IMR-90 (cell line): ENCODE measurements around the gene TPM2. TPM values are rescaled to one million over a fixed set of nuclear protein-coding genes. Genes with fewer than 3 reads are reported as not detected.
A peak's percentile ranks its signal among the peaks of the same experiment; 100 is the strongest.

Experiments
- ATAC-seq: fragments of 200-7000 bp; cut with Tn5 transposase; 2 replicates; pipeline ENCODE4 v1.9.1; 2020; ENCODE audit warnings: low read depth, mild to moderate bottlenecking, moderate library complexity
- BruUV-seq: library from RNA; stranded (reverse); fragments of 400-500 nt; replicated peaks from 2 replicates; lab custom pipeline; 2021; lab: Mats Ljungman, UMichigan
- CTCF ChIA-PET: fragments of 300-600 bp; formaldehyde crosslinking; extraction: SDS; loops from one replicate; lab custom pipeline; 2021; ENCODE audit warnings: antibody characterized with exemption; lab: Yijun Ruan, JAX
- POLR2A ChIA-PET: fragments of 300-600 bp; sonication (Branson Sonifier 250); formaldehyde crosslinking; loops from one replicate; lab custom pipeline; 2022; ENCODE audit warnings: antibody characterized with exemption; ENCODE audit not compliant: unreplicated experiment; lab: Charles Lee
- DNase-seq: peaks from one replicate; pipeline ENCODE4 v3.0.0; 2013
- H2AFZ ChIP-seq: replicated peaks from 2 replicates; pipeline ENCODE3; 2013; ENCODE audit warnings: low read length, mild to moderate bottlenecking; ENCODE audit not compliant: poor library complexity
- H2AK5ac ChIP-seq: 2 replicates; pipeline ENCODE4 v1.6.1; 2013; ENCODE audit warnings: low read depth, low read length, inconsistent platforms
- H2AK9ac ChIP-seq: replicated peaks from 2 replicates; pipeline ENCODE3; 2013; ENCODE audit warnings: mild to moderate bottlenecking, low read depth, low read length, moderate library complexity; ENCODE audit not compliant: poor library complexity
- H2BK120ac ChIP-seq: 2 replicates; pipeline ENCODE4 v1.6.1; 2013; ENCODE audit warnings: low read depth, low read length, inconsistent platforms
- H2BK15ac ChIP-seq: 3 replicates; pipeline ENCODE4 v1.6.1; 2013; ENCODE audit warnings: low read depth, low read length, inconsistent platforms
- H2BK20ac ChIP-seq: 2 replicates; pipeline ENCODE4 v1.6.1; 2013; ENCODE audit warnings: low read depth, mild to moderate bottlenecking, inconsistent platforms, low read length, moderate library complexity
- H2BK5ac ChIP-seq: 2 replicates; pipeline ENCODE4 v1.6.1; 2013; ENCODE audit warnings: mild to moderate bottlenecking, low read depth, low read length, inconsistent platforms; ENCODE audit not compliant: poor library complexity, severe bottlenecking
- H3K14ac ChIP-seq: replicated peaks from 2 replicates; pipeline ENCODE4 v1.6.1; 2013; ENCODE audit warnings: low read depth, low read length, inconsistent platforms
- H3K18ac ChIP-seq: 2 replicates; pipeline ENCODE4 v1.6.1; 2013; ENCODE audit warnings: low read depth, low read length, control low read depth
- H3K23ac ChIP-seq: 2 replicates; pipeline ENCODE4 v1.6.1; 2013; ENCODE audit warnings: low read depth, low read length, inconsistent platforms
- H3K27ac ChIP-seq: 2 replicates; pipeline ENCODE4 v1.5.1; 2013; ENCODE audit warnings: mild to moderate bottlenecking, control low read depth, low read length; ENCODE audit not compliant: insufficient read depth
- H3K27me3 ChIP-seq: 2 replicates; pipeline ENCODE4 v1.6.1; 2013; ENCODE audit warnings: low read length; ENCODE audit not compliant: control insufficient read depth, insufficient read depth
- H3K36me3 ChIP-seq: 2 replicates; pipeline ENCODE4 v1.6.1; 2013; ENCODE audit warnings: low read length, mixed read lengths; ENCODE audit not compliant: control insufficient read depth, insufficient read depth
- H3K4ac ChIP-seq: 2 replicates; pipeline ENCODE4 v1.6.1; 2013; ENCODE audit warnings: low read depth, low read length, inconsistent platforms
- H3K4me1 ChIP-seq: 2 replicates; pipeline ENCODE4 v1.6.1; 2013; ENCODE audit warnings: low read length, mixed read lengths; ENCODE audit not compliant: control insufficient read depth, insufficient read depth
- H3K4me2 ChIP-seq: 2 replicates; pipeline ENCODE4 v1.6.1; 2013; ENCODE audit warnings: low read depth, mild to moderate bottlenecking, control low read depth, low read length, moderate library complexity
- H3K4me3 ChIP-seq: 2 replicates; pipeline ENCODE4 v1.5.1; 2013; ENCODE audit warnings: low read depth, mild to moderate bottlenecking, control low read depth, low read length, moderate library complexity; ENCODE audit not compliant: insufficient read depth
- H3K56ac ChIP-seq: 2 replicates; pipeline ENCODE4 v1.6.1; 2013; ENCODE audit warnings: low read length, inconsistent platforms; ENCODE audit not compliant: insufficient read depth; ENCODE audit errors: extremely low read depth
- H3K79me1 ChIP-seq, 2 experiments: 2 replicates each; pipeline ENCODE4 v1.6.1; 2013; ENCODE audit warnings: low read length in 2 of 2, inconsistent platforms in 1 of 2, low read depth in 1 of 2
- H3K9ac ChIP-seq: 2 replicates; pipeline ENCODE4 v1.6.1; 2013; ENCODE audit warnings: low read depth, low read length, control low read depth
- H3K9me1 ChIP-seq: 2 replicates; pipeline ENCODE4 v1.6.1; 2013; ENCODE audit warnings: low read length, inconsistent platforms; ENCODE audit not compliant: insufficient read depth
- H3K9me3 ChIP-seq: 2 replicates; pipeline ENCODE4 v1.6.1; 2013; ENCODE audit warnings: low read length; ENCODE audit not compliant: control insufficient read depth, insufficient read depth
- H4K20me1 ChIP-seq: 2 replicates; pipeline ENCODE4 v1.6.1; 2013; ENCODE audit warnings: low read length, inconsistent platforms; ENCODE audit not compliant: insufficient read depth
- H4K5ac ChIP-seq: 2 replicates; pipeline ENCODE4 v1.6.1; 2013; ENCODE audit warnings: mild to moderate bottlenecking, low read depth, low read length, control low read depth
- H4K8ac ChIP-seq, 2 experiments: 2 replicates each; pipeline ENCODE4 v1.6.1; 2013; ENCODE audit warnings: low read depth in 2 of 2, low read length in 2 of 2, control low read depth in 1 of 2, inconsistent platforms in 1 of 2
- H4K91ac ChIP-seq: 2 replicates; pipeline ENCODE4 v1.6.1; 2013; ENCODE audit warnings: low read depth, low read length, inconsistent platforms; ENCODE audit not compliant: insufficient read depth
- CHD1 ChIP-seq: IDR thresholded peaks from 2 replicates; pipeline ENCODE4 v1.6.1; 2012; ENCODE audit warnings: low read depth, low read length, improper control_type of control experiment
- CTCF ChIP-seq: conservative IDR thresholded peaks from 2 replicates; pipeline ENCODE4 v1.5.1; 2012; ENCODE audit warnings: mild to moderate bottlenecking, low read depth, low read length, improper control_type of control experiment
- MAZ ChIP-seq: IDR thresholded peaks from 2 replicates; pipeline ENCODE4 v1.6.1; 2012; ENCODE audit warnings: low read depth, mild to moderate bottlenecking, low read length, improper control_type of control experiment, moderate library complexity, borderline replicate concordance
- POLR2A ChIP-seq: IDR thresholded peaks from 2 replicates; pipeline ENCODE4 v1.6.1; 2012; ENCODE audit warnings: mild to moderate bottlenecking, low read depth, low read length
- WGBS, 2 experiments: methylation state at CpG; one replicate each; pipeline versions ENCODE4 v1.1.5 to v1.1.7; 2013; ENCODE audit warnings: missing lambda C conversion rate in 2 of 2; ENCODE audit not compliant: insufficient read length in 1 of 2; ENCODE audit errors: extremely low coverage in 2 of 2; 5-methylcytosine and 5-hydroxymethylcytosine counted together
- dilution Hi-C: fragments of 300-500 bp; cut with HindIII; formaldehyde crosslinking; loops from one replicate; pipeline ENCODE4 v1.14.3; 2018; ENCODE audit warnings: low sequenced_read_pairs; ENCODE audit not compliant: unreplicated experiment
- in situ Hi-C: fragments of 300-500 bp; cut with MboI; formaldehyde crosslinking; loops from 3 replicates; pipeline ENCODE4 v1.14.3; 2019; ENCODE audit warnings: low sequenced_read_pairs, inconsistent platforms, mixed read lengths
- intact Hi-C: fragments of 100-400 bp; cut with micrococcal nuclease; formaldehyde crosslinking; loops from 2 replicates; pipeline ENCODE4 v1.10.0; 2022
- polyA plus RNA-seq, 3 experiments: library from polyadenylated mRNA; depleted of rRNA; stranded (reverse); fragments of >200 nt; gene quantifications; 2 replicates each; pipeline ENCODE4 v1.2.3, GENCODE V29; 2012; ENCODE audit warnings: low replicate concordance in 1 of 3
- total RNA-seq: library from RNA; depleted of rRNA; stranded (reverse); fragments of >200 nt; gene quantifications from 2 replicates; pipeline ENCODE4 v1.2.3, GENCODE V29; 2012

The TPM2 gene
- total and polyA plus RNA-seq, 2 of the 4 experiments (the other 2 are of a cell fraction) = 960 to 2,500 TPM

DNA sequence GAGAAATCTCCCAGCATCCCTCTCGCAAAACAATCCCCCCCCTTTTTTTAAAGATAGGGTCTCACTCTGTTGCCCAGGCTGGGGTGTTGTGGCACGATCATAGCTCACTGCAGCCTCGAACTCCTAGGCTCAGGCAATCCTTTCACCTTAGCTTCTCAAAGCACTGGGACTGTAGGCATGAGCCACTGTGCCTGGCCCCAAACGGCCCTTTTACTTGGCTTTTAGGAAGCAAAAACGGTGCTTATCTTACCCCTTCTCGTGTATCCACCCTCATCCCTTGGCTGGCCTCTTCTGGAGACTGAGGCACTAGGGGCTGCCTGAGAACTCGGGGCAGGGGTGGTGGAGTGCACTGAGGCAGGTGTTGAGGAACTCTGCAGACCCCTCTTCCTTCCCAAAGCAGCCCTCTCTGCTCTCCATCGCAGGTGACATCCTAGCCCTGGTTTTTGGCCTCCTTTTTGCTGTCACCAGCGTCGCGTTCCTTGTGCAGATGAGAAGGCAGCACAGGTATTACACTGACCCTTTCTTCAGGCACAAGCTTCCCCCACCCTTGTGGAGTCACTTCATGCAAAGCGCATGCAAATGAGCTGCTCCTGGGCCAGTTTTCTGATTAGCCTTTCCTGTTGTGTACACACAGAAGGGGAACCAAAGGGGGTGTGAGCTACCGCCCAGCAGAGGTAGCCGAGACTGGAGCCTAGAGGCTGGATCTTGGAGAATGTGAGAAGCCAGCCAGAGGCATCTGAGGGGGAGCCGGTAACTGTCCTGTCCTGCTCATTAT is 9.2 kb downstream of the TPM2 start:
- peak; percentile 78 for DNase-seq
- no peak overlapping the region for H3K56ac ChIP-seq
- peaks cover 56% of the 10 kb centered on the region for H4K20me1 ChIP-seq
- H3K4me1 ChIP-seq = peaks cover 50% of the 10 kb centered on the region
- no peaks in the 10 kb centered on the region for H3K9me3 ChIP-seq
- H2AK5ac ChIP-seq = peak overlapping the region; percentile 30
- H3K9ac ChIP-seq = no peak overlapping the region
- in situ Hi-C loops = no loop called here
- H3K79me1 ChIP-seq = peaks cover 13 to 54% of the 10 kb centered on the region in 2 experiments
- H3K23ac ChIP-seq = 0 out of 2 replicates have a peak overlapping the region, but pooled peaks have one; percentile 8
- no peak overlapping the region for H2BK15ac ChIP-seq
- H3K36me3 ChIP-seq = peaks cover 42% of the 10 kb centered on the region
- peak overlapping the region; percentile 39 for H2AK9ac ChIP-seq
- peak overlapping the region; percentile 49 for H2BK5ac ChIP-seq
- peak overlapping the region; percentile 4; the same call in 1 of the 2 replicates for H3K14ac ChIP-seq
- no peak overlapping the region; the same call in 1 of the 2 replicates for H4K5ac ChIP-seq
- no TSS peak for BruUV-seq
- H2AFZ ChIP-seq = peak overlapping the region; percentile 5
- H3K4ac ChIP-seq = peak overlapping the region; percentile 49
- peak overlapping the region; percentile 32 for H3K27ac ChIP-seq
- intact Hi-C loops = loop anchor here (1.0 to 10.0 kb wide), 3 partner anchors 11 to 76 kb away; partner anchors contain the start of genes ARHGEF39 and TESK1
- dilution Hi-C loops = no loop called here
- no peak for TF ChIP-seq CHD1
- no peak for TF ChIP-seq CTCF
- peak; percentile 49 for TF ChIP-seq POLR2A
- 0 out of 2 replicates have a peak, but pooled peaks have one; percentile 2 for TF ChIP-seq MAZ
- peak overlapping the region; percentile 1 for H3K18ac ChIP-seq
- peak overlapping the region in 1 of 2 experiments; percentile 53; a peak in 2 of 4 replicates for H4K8ac ChIP-seq
- CTCF ChIA-PET = interaction anchor here (1.6 kb wide), 1 partner anchor 20 kb away, joined by 8 read pairs; no protein-coding TSS in a partner anchor
- POLR2A ChIA-PET = interaction anchor here (1.0 to 2.7 kb wide), 4 partner anchors 10 to 48 kb away, joined by 4 to 25 read pairs (median 10); partner anchors contain the start of gene TPM2
- ATAC-seq = peak; percentile 52
- H4K91ac ChIP-seq = peak overlapping the region; percentile 30
- no peaks in the 10 kb centered on the region for H3K27me3 ChIP-seq
- peak overlapping the region; percentile 39 for H2BK120ac ChIP-seq
- no peak overlapping the region for H3K4me2 ChIP-seq
- no peak overlapping the region for H3K4me3 ChIP-seq
- no peak overlapping the region for H2BK20ac ChIP-seq
- H3K9me1 ChIP-seq = peaks cover 53% of the 10 kb centered on the region
- 46% methylated on average over 7 of the region's 15 CpGs; no CpG with 5 or more reads in 1 of the 2 experiments for WGBS, 2 experiments
